Tibial nerve (tissue), 4 donors: ENCODE results near the gene PTCRA.
"Not testable (repeated sequence)": the region's sequence is repeated elsewhere in the genome, so short reads cannot be mapped to it uniquely, and the experiment has no call there.

ENCODE experiments used
- CTCF ChIP-seq, 5 experiments: fragments of 200-600 bp in 3 of 5; fragments of 450-650 bp in 2 of 5; sonication (generic) in 3 of 5; IDR thresholded peaks; one replicate each; pipeline ENCODE4 v1.5.1; 2016 to 2019; ENCODE audit warnings: antibody characterized with exemption in 5 of 5, mild to moderate bottlenecking in 3 of 5, moderate library complexity in 2 of 5
- EP300 ChIP-seq, 2 donors: sonication (generic); formaldehyde crosslinking; IDR thresholded peaks; one replicate each; pipeline ENCODE4 v1.6.1; 2017; ENCODE audit warnings: antibody characterized with exemption in 2 of 2, mild to moderate bottlenecking in 1 of 2
- POLR2A ChIP-seq, 2 donors: fragments of 450-650 bp; IDR thresholded peaks; one replicate each; pipeline ENCODE4 v1.6.1; 2017; ENCODE audit warnings: antibody characterized with exemption in 2 of 2, mild to moderate bottlenecking in 2 of 2, moderate library complexity in 2 of 2

- not testable (repeated sequence) for TF ChIP-seq POLR2A, CTCF, EP300 (IDR thresholded peaks at IDR 0.05)
These were observed 27.7 kb upstream of the PTCRA start for GRCh38 chr6:42888201-42888600.
